ENCODE data around the gene KLHL29. TPM values are rescaled to one million over a fixed set of nuclear protein-coding genes. Genes with fewer than 3 reads are reported as not detected.

KLHL29 gene
- total RNA-seq, 1 donor from 2014 or later, result 36.5 TPM

GRCh38 chr2:23489471-23490322, 104.7 kb downstream of the KLHL29 start:
- H3K27me3 Mint-ChIP-seq (ENCODE audit: unreplicated experiment), result peaks cover 5% of the 10 kb centered on the region
- TF ChIP-seq, protein P1, sequence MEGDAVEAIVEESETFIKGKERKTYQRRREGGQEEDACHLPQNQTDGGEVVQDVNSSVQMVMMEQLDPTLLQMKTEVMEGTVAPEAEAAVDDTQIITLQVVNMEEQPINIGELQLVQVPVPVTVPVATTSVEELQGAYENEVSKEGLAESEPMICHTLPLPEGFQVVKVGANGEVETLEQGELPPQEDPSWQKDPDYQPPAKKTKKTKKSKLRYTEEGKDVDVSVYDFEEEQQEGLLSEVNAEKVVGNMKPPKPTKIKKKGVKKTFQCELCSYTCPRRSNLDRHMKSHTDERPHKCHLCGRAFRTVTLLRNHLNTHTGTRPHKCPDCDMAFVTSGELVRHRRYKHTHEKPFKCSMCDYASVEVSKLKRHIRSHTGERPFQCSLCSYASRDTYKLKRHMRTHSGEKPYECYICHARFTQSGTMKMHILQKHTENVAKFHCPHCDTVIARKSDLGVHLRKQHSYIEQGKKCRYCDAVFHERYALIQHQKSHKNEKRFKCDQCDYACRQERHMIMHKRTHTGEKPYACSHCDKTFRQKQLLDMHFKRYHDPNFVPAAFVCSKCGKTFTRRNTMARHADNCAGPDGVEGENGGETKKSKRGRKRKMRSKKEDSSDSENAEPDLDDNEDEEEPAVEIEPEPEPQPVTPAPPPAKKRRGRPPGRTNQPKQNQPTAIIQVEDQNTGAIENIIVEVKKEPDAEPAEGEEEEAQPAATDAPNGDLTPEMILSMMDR (IDR thresholded peaks at IDR 0.05; ENCODE audit: partially characterized antibody, unreplicated experiment), result no peak
- no peaks in the 10 kb centered on the region for H3K36me3 Mint-ChIP-seq (ENCODE audit: unreplicated experiment)
- peaks cover 13% of the 10 kb centered on the region for H3K9me3 Mint-ChIP-seq (ENCODE audit: unreplicated experiment)
- peak overlapping the region; percentile 63 for H3K4me3 Mint-ChIP-seq (ENCODE audit: unreplicated experiment)
- peak overlapping the region; percentile 57 for H3K27ac Mint-ChIP-seq (ENCODE audit: unreplicated experiment)
- peaks cover 67% of the 10 kb centered on the region for H3K4me1 Mint-ChIP-seq (ENCODE audit: low read depth, unreplicated experiment)
- no peak for DNase-seq

GRCh38 chr2:23491591-23492336, 106.8 kb downstream of the KLHL29 start:
- peaks cover 4% of the 10 kb centered on the region for H3K36me3 Mint-ChIP-seq (ENCODE audit: unreplicated experiment)
- H3K9me3 Mint-ChIP-seq (ENCODE audit: unreplicated experiment), result peaks cover 8% of the 10 kb centered on the region
- no peak for DNase-seq
- peaks cover 3% of the 10 kb centered on the region for H3K27me3 Mint-ChIP-seq (ENCODE audit: unreplicated experiment)
- peak overlapping the region; percentile 38 for H3K4me3 Mint-ChIP-seq (ENCODE audit: unreplicated experiment)
- TF ChIP-seq, protein P1 (IDR thresholded peaks at IDR 0.05; ENCODE audit: partially characterized antibody, unreplicated experiment), result no peak
- peak overlapping the region; percentile 62 for H3K27ac Mint-ChIP-seq (ENCODE audit: unreplicated experiment)
- peaks cover 61% of the 10 kb centered on the region for H3K4me1 Mint-ChIP-seq (ENCODE audit: low read depth, unreplicated experiment)

GRCh38 chr2:23492337-23492675, 107.3 kb downstream of the KLHL29 start:
- DNase-seq, result no peak
- peaks cover 4% of the 10 kb centered on the region for H3K36me3 Mint-ChIP-seq (ENCODE audit: unreplicated experiment)
- peaks cover 3% of the 10 kb centered on the region for H3K27me3 Mint-ChIP-seq (ENCODE audit: unreplicated experiment)
- peaks cover 8% of the 10 kb centered on the region for H3K9me3 Mint-ChIP-seq (ENCODE audit: unreplicated experiment)
- H3K4me3 Mint-ChIP-seq (ENCODE audit: unreplicated experiment), result no peak overlapping the region
- peaks cover 61% of the 10 kb centered on the region for H3K4me1 Mint-ChIP-seq (ENCODE audit: low read depth, unreplicated experiment)
- H3K27ac Mint-ChIP-seq (ENCODE audit: unreplicated experiment), result no peak overlapping the region
- TF ChIP-seq, protein P1 (IDR thresholded peaks at IDR 0.05; ENCODE audit: partially characterized antibody, unreplicated experiment), result no peak

DNA sequence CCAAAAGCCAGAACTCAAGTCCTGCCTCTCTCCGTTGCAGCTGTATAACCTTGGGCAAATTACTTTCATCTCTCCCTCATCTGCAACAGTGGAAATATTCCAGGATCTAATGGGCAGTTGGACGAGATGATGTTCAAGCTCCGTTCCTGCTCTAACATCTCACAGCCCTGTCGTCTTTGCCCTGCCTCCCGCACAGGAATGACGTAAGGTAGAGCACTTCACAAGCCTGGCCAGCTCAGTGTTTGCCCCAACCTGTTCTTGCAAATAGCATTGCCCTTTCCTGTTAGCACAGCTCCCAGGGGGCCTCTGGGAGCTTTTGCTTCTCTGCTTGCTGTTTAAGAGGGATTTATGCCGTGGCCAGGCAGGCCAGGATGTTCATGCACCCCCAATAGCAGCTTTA, 107.9 kb downstream of the KLHL29 start:
- H3K27me3 Mint-ChIP-seq (ENCODE audit: unreplicated experiment), result peaks cover 3% of the 10 kb centered on the region
- H3K4me3 Mint-ChIP-seq (ENCODE audit: unreplicated experiment), result peak overlapping the region; percentile 74

More for the DNA sequence above, 107.9 kb downstream of the KLHL29 start:
- peaks cover 4% of the 10 kb centered on the region for H3K36me3 Mint-ChIP-seq (ENCODE audit: unreplicated experiment)
- no peak overlapping the region for H3K27ac Mint-ChIP-seq (ENCODE audit: unreplicated experiment)
- TF ChIP-seq, protein P1 (IDR thresholded peaks at IDR 0.05; ENCODE audit: partially characterized antibody, unreplicated experiment), result no peak
- H3K4me1 Mint-ChIP-seq (ENCODE audit: low read depth, unreplicated experiment), result peaks cover 63% of the 10 kb centered on the region
- peaks cover 8% of the 10 kb centered on the region for H3K9me3 Mint-ChIP-seq (ENCODE audit: unreplicated experiment)
- DNase-seq, result peak; percentile 76
